ENCODE results near the gene ATRNL1. TPM values are rescaled to one million over a fixed set of nuclear protein-coding genes. Genes with fewer than 3 reads are reported as not detected.

ATRNL1 gene
- total RNA-seq, 2 donors from 2014 or later: not detected

GRCh38 chr10:115558252-115558651, 465.1 kb downstream of the ATRNL1 start:
- Mint-ChIP-seq H3K4me1 (no peaks in the 10 kb centered on the region), H3K27ac (no peak overlapping the region), H3K4me3 (no peak overlapping the region), H3K36me3 (ENCODE audit: low read depth) (no peaks in the 10 kb centered on the region), H3K27me3 (no peaks in the 10 kb centered on the region)
- no peaks in the 10 kb centered on the region for H3K9me3 ChIP-seq (ENCODE audit: control insufficient read depth, low read length, poor library complexity, severe bottlenecking)
- DNase-seq: no peak
- ATAC-seq: no peak

DNA sequence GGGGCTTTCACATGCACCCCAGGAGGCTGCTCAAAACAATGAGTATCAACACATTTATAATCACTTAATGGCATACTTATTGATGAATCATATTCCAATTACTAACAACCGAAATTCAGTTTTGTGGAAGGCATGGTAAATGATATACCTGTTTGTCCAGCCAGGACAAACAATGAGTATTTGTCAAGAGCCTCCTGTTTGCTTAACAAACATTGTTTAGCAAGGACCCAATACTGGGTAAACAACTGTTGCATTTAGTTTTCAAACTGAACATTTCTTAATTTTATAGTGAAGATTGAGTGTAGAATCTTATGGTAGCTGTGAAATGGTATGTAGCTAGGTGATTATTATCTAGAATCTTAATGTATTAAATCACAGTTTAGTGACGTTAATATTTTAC, 473.7 kb downstream of the ATRNL1 start:
- no peak overlapping the region for H3K4me3 Mint-ChIP-seq

DNA sequence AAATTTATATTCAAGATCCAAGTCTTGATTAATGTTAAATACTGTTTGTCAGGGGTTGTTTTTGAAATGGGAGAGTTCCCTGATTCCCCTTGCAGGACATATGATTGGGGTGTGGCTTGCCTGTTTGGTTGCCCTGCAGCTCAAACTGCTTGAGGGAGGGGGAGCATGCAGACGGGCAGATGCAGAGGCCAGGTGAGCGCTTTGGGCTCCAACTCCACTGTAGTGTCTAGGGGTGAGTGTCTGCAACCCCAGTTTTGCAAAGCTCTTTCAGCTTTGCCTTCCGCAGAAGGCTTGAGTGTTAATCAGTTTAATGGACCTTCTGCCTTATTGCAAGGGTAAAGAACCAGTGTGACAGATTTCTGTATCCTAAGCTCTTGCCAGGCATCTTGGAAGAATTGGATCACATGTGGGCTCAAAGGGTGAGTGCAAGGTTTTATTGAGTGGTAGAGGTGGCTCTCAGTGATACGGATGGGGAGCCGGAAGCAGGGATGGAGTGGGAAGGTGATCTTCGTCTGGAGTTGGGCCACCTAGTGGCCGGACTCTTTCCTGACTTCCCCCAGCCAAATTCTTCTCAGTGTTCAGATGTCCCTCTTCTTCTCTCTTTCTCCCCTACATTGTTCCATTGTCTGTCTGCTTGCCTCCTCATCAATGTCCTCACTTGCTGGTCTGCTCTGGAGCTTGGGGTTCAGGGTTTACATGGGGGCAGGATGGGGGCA, 479.7 kb downstream of the ATRNL1 start:
- no peaks in the 10 kb centered on the region for H3K36me3 Mint-ChIP-seq (ENCODE audit: low read depth)

More for the DNA sequence above, 473.7 kb downstream of the ATRNL1 start:
- Mint-ChIP-seq H3K27ac (no peak overlapping the region), H3K27me3 (no peaks in the 10 kb centered on the region), H3K4me1 (no peaks in the 10 kb centered on the region), H3K36me3 (ENCODE audit: low read depth) (no peaks in the 10 kb centered on the region)
- DNase-seq (no peak), ATAC-seq (no peak)
- no peaks in the 10 kb centered on the region for H3K9me3 ChIP-seq (ENCODE audit: control insufficient read depth, low read length, poor library complexity, severe bottlenecking)

GRCh38 chr10:115580239-115580638, 487.1 kb downstream of the ATRNL1 start:
- Mint-ChIP-seq H3K4me3 (no peak overlapping the region), H3K4me1 (no peaks in the 10 kb centered on the region), H3K27ac (no peak overlapping the region), H3K36me3 (ENCODE audit: low read depth) (no peaks in the 10 kb centered on the region), H3K27me3 (no peaks in the 10 kb centered on the region)
- H3K9me3 ChIP-seq (ENCODE audit: control insufficient read depth, low read length, poor library complexity, severe bottlenecking): no peaks in the 10 kb centered on the region
- no peak for DNase-seq
- no peak for ATAC-seq

More for the DNA sequence above, 479.7 kb downstream of the ATRNL1 start:
- DNase-seq (no peak), ATAC-seq (no peak)
- H3K27ac Mint-ChIP-seq: no peak overlapping the region
- no peaks in the 10 kb centered on the region for H3K27me3 Mint-ChIP-seq
- no peaks in the 10 kb centered on the region for H3K4me1 Mint-ChIP-seq
- H3K4me3 Mint-ChIP-seq: no peak overlapping the region
- no peaks in the 10 kb centered on the region for H3K9me3 ChIP-seq (ENCODE audit: control insufficient read depth, low read length, poor library complexity, severe bottlenecking)

GRCh38 chr10:115593060-115593459, 499.9 kb downstream of the ATRNL1 start:
- no peak for DNase-seq

DNA sequence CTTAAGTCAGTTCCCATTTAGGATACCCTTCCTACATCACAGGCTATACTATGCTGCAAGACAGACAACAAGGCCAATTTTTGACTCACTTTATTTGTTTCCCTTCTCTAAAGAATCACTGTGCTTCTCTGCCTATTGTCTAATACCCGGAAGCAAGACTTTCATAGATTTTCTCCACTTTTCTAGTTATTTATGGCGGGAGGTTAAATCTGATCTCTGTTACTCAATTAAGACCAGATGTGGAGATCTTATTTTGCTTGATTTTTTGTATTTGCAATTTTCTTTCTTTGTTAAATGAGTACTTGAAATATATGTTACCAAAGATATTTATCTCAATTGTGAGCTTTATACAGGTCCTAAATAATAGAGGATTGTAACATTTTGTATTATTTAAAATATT, 511.5 kb downstream of the ATRNL1 start:
- Mint-ChIP-seq H3K4me1 (no peaks in the 10 kb centered on the region), H3K27ac (no peak overlapping the region)

More at GRCh38 chr10:115593060-115593459, 499.9 kb downstream of the ATRNL1 start:
- no peak overlapping the region for H3K27ac Mint-ChIP-seq
- no peak overlapping the region for H3K4me3 Mint-ChIP-seq
- no peaks in the 10 kb centered on the region for H3K36me3 Mint-ChIP-seq (ENCODE audit: low read depth)
- H3K4me1 Mint-ChIP-seq: no peaks in the 10 kb centered on the region
- no peaks in the 10 kb centered on the region for H3K27me3 Mint-ChIP-seq
- H3K9me3 ChIP-seq (ENCODE audit: control insufficient read depth, low read length, poor library complexity, severe bottlenecking): no peaks in the 10 kb centered on the region
- ATAC-seq: no peak

GRCh38 chr10:115606086-115606485, 512.9 kb downstream of the ATRNL1 start:
- DNase-seq (no peak), ATAC-seq (no peak)
- Mint-ChIP-seq H3K4me1 (no peaks in the 10 kb centered on the region), H3K27ac (no peak overlapping the region), H3K4me3 (no peak overlapping the region), H3K36me3 (ENCODE audit: low read depth) (no peaks in the 10 kb centered on the region), H3K27me3 (no peaks in the 10 kb centered on the region)
- peaks cover 3% of the 10 kb centered on the region for H3K9me3 ChIP-seq (ENCODE audit: control insufficient read depth, low read length, poor library complexity, severe bottlenecking)

More for the DNA sequence above, 511.5 kb downstream of the ATRNL1 start:
- no peak for DNase-seq
- Mint-ChIP-seq H3K36me3 (ENCODE audit: low read depth) (no peaks in the 10 kb centered on the region), H3K4me3 (no peak overlapping the region), H3K27me3 (no peaks in the 10 kb centered on the region)
- H3K9me3 ChIP-seq (ENCODE audit: control insufficient read depth, low read length, poor library complexity, severe bottlenecking): peaks cover 3% of the 10 kb centered on the region
- ATAC-seq: no peak

- DNase-seq (no peak), ATAC-seq (no peak)
- Mint-ChIP-seq H3K4me3 (no peak overlapping the region), H3K27me3 (no peaks in the 10 kb centered on the region), H3K36me3 (ENCODE audit: low read depth) (no peaks in the 10 kb centered on the region), H3K27ac (no peak overlapping the region), H3K4me1 (no peaks in the 10 kb centered on the region)
- H3K9me3 ChIP-seq (ENCODE audit: control insufficient read depth, low read length, poor library complexity, severe bottlenecking): peaks cover 3% of the 10 kb centered on the region
Measured at GRCh38 chr10:115606741-115607140, 513.6 kb downstream of the ATRNL1 start.

- no peaks in the 10 kb centered on the region for H3K4me1 Mint-ChIP-seq
- no peak overlapping the region for H3K27ac Mint-ChIP-seq
- ATAC-seq (no peak), DNase-seq (no peak)
- H3K9me3 ChIP-seq (ENCODE audit: control insufficient read depth, low read length, poor library complexity, severe bottlenecking): no peaks in the 10 kb centered on the region
- H3K27me3 Mint-ChIP-seq: no peaks in the 10 kb centered on the region
- no peak overlapping the region for H3K4me3 Mint-ChIP-seq
- no peaks in the 10 kb centered on the region for H3K36me3 Mint-ChIP-seq (ENCODE audit: low read depth)
Measured at GRCh38 chr10:115624448-115624847, 531.3 kb downstream of the ATRNL1 start.

DNA sequence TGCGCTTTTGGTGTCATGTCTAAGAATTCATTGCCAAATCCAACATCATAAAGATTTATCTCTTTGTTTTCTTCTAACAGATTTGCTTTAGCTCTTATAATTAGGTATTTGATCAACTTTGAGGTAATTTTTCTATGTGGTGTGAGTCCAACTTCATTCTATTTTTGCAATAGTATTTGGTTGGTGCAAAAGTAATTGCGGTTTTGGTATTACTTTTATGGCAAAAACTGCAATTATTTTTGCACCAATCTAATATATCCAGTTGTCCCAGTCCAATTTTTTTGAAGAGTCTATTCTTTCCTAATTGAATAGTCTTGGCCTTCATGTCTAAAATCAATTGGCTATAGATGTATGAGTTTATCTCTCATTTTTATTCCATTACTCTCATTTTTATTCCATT, 535.5 kb downstream of the ATRNL1 start:
- DNase-seq: no peak
- H3K27ac Mint-ChIP-seq: no peak overlapping the region
- H3K4me3 Mint-ChIP-seq: no peak overlapping the region
- no peak for ATAC-seq
- no peaks in the 10 kb centered on the region for H3K27me3 Mint-ChIP-seq
- H3K36me3 Mint-ChIP-seq (ENCODE audit: low read depth): no peaks in the 10 kb centered on the region
- H3K9me3 ChIP-seq (ENCODE audit: control insufficient read depth, low read length, poor library complexity, severe bottlenecking): no peaks in the 10 kb centered on the region
- no peaks in the 10 kb centered on the region for H3K4me1 Mint-ChIP-seq

- no peak for ATAC-seq
- Mint-ChIP-seq H3K27me3 (no peaks in the 10 kb centered on the region), H3K4me1 (no peaks in the 10 kb centered on the region), H3K27ac (no peak overlapping the region), H3K4me3 (no peak overlapping the region), H3K36me3 (ENCODE audit: low read depth) (no peaks in the 10 kb centered on the region)
- H3K9me3 ChIP-seq (ENCODE audit: control insufficient read depth, low read length, poor library complexity, severe bottlenecking): no peaks in the 10 kb centered on the region
- no peak for DNase-seq
Measured at GRCh38 chr10:115638246-115638645, 545.1 kb downstream of the ATRNL1 start.

- H3K9me3 ChIP-seq (ENCODE audit: control insufficient read depth, low read length, poor library complexity, severe bottlenecking): no peaks in the 10 kb centered on the region
- no peak overlapping the region for H3K4me3 Mint-ChIP-seq
- ATAC-seq (no peak), DNase-seq (no peak)
- H3K4me1 Mint-ChIP-seq: no peaks in the 10 kb centered on the region
- no peak overlapping the region for H3K27ac Mint-ChIP-seq
- no peaks in the 10 kb centered on the region for H3K36me3 Mint-ChIP-seq (ENCODE audit: low read depth)
- H3K27me3 Mint-ChIP-seq: no peaks in the 10 kb centered on the region
Measured at GRCh38 chr10:115649217-115649616, 556.1 kb downstream of the ATRNL1 start.

DNA sequence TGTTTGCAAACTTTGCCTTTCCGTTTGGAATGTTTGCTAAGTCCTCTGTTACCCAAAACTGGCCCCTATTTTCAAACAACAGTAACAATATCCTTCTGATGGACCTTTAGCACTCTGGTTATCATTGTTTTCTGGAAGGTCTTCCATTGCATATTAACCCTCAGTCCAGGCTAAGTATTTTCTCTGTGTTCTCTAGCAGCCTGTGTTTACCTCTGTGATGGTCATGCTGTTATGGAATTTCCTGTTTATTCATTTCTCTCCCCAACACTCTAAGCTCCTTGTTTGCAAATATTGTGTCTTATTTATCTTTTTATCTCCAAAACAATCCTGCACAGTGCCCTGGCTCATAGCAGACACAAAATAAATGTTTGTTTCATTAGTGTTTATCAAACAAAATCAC, 560.3 kb downstream of the ATRNL1 start:
- H3K4me3 Mint-ChIP-seq: no peak overlapping the region
- no peaks in the 10 kb centered on the region for H3K27me3 Mint-ChIP-seq
- H3K4me1 Mint-ChIP-seq: no peaks in the 10 kb centered on the region
- ATAC-seq (no peak), DNase-seq (no peak)
- H3K9me3 ChIP-seq (ENCODE audit: control insufficient read depth, low read length, poor library complexity, severe bottlenecking): no peaks in the 10 kb centered on the region
- H3K27ac Mint-ChIP-seq: no peak overlapping the region
- H3K36me3 Mint-ChIP-seq (ENCODE audit: low read depth): no peaks in the 10 kb centered on the region

- no peaks in the 10 kb centered on the region for H3K9me3 ChIP-seq (ENCODE audit: control insufficient read depth, low read length, poor library complexity, severe bottlenecking)
- H3K27ac Mint-ChIP-seq: no peak overlapping the region
- H3K4me1 Mint-ChIP-seq: no peaks in the 10 kb centered on the region
- no peaks in the 10 kb centered on the region for H3K36me3 Mint-ChIP-seq (ENCODE audit: low read depth)
- H3K4me3 Mint-ChIP-seq: no peak overlapping the region
- no peaks in the 10 kb centered on the region for H3K27me3 Mint-ChIP-seq
- DNase-seq (no peak), ATAC-seq (no peak)
Measured at GRCh38 chr10:115654961-115655360, 561.8 kb downstream of the ATRNL1 start.

Measured in T-helper 17 cell (primary cell).